ENCODE results near the gene SLC10A7.
A peak's percentile ranks its signal among the peaks of the same experiment; 100 is the strongest.

The SLC10A7 gene

DNA sequence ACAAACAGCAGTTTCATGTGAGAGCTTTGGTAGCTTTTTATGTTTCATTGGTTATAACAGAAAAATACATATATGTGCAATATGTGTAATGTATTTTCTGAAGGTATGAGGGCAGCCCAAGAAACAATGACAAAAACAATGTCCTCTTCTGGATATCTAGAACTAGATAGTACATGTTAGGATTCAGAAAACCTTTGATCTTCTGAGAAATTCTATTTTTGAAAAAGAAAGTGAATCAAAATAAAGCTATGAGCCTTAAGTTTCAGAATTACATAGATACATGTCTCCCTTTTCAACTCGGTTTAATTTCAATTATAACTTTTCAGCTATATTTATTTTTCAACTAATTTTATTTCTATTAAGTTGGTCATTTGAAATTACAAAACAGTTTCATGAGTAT is 175.5 kb downstream of the SLC10A7 start:
- DNase-seq, result no peak

DNA sequence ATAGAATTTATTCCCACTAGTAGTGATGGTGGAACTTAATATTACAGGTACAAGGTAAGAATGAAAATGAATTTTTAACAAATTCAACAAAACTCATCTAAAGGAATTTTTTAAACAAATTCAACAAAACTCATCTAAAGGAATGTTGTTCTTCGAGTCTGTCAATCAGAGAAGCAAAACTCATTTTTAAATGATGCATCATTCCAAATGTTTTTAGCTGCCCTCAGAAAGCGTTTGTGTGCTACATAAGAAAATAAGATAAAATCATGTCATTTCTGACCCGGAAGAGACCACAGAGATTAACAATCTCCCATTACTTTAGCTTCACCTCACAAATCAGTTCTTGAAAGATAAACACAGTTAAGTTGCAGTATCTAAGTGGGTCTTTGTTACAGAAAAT is 178.0 kb downstream of the SLC10A7 start:
- no peak for DNase-seq

DNA sequence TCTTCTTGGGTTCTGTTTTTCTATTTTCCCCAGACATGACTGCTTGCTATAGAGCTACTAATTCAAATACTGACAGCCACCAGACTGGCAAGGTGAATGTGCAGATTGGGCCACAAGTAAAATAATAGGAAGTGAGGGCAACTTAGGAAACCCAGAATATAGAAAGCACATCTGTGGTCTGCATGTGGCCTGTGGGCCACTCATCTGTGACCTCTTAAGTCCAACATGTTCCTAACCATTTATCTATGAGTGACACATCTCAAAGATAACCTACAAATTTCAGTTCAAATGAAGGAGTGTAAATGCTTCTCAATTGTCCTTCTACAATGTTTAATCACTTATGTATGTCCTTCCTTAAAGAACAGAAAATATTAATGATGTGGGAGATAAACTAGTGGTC is 178.5 kb downstream of the SLC10A7 start:
- DNase-seq, result no peak

DNA sequence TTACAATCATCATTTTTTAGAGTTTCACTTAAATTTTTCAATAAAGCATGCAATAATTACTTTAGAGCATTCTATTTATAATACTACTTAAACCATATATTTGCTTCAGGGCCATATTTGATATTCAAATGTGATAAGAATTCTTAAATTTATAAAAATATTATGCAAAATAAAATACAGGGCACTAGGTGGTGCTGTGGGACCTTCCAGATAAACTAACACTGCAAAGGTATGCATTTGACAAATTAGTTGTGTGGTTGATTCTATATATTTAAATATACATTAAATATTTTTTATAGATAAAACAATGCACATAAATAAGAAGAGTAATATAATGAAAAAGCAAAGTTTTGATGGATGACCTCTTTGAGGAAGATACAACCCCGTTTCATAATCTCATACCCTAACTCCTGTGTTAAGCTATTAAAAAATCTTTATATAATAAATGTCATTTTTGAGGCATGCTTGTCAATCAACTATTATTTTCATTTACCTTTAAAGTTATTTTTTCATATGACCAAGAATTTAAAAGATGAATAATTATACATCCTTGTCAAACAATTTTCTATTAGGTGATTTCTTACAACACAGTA is 179.0 kb downstream of the SLC10A7 start:
- peak; percentile 48 for DNase-seq

DNA sequence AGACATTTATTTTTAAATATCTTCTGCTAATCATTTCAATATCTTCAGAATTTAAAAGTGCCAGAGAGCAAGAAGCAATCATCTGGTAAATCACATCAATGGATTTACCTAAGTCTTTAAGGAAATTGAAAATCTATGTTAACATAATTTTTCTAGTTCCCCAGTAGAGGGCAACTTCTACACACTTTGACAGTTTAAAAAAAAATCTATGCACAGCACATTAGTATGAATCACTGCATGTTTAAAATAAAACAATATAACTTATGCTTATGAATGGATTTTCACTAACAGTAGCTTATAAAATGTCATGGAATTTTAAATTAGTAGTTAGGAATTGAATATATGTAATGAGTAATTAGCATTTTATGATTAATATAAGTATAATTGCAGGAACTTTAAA is 180.9 kb downstream of the SLC10A7 start:
- peak; percentile 43 for DNase-seq

DNA sequence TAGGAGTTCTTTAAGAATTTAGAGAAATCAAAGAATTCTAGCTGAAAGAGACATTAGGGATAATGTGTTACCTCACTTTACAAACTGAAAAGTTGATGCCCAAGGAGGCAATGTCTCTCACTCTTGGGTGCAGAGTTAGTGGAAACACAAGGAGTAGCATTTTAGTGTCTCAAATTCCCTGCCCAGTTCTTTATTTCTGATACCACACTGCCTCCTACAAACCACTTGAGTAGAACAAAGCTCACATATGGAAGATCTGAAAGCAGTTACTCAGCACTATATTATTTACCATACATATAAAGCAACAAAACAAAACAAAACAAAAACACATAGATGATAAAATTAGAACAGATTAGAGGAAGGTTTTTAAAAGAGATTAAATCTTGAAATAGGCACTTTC is 183.2 kb downstream of the SLC10A7 start:
- no peak for DNase-seq

DNA sequence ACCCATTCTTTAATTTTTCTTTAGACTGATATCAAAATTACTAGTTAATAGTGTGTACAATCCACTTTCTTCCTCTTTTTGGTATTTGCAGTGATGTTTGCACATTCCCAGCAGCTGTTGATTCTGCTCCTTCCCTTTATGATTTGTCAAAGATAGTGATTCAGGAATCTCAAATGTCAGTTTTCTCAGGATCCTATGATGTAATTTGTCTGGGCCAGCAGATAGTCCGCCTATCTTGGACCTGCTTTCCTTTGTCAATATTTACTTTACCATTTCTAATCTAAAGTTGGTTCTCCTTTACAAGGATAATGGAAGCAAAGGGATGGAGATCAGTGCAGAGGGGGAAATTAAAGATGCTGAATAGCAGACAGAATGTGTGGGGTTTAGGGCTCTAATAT is 185.3 kb downstream of the SLC10A7 start:
- no peak for DNase-seq

DNA sequence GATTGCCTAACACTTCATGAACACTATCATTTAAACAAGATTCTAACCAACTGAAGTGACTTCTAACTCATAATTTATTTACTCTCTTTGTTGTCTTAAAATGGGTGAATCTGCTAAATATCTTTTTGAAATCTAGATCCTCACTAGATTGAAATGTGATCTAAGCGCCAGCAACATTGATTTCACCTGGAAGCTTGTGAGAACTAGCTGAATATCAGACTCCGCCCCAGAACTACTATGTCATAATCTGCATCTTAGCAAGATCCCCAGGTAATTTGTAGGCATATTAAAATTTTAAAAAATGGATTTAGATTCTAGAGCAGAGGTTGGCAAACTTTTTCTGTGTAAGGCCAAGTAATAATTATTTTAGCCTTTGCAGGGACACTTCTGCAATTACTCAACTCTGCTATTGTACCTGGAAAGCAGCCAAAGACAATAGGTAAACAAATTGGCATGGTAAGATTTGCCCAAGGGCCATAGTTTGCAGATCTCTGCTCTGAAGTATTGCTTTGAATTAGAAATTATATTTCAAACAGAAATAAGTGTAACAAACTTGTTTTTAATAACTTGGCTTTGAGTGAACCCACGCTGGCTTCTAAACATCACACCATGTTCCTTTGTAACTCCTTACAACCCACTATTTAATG is 185.9 kb downstream of the SLC10A7 start:
- DNase-seq, result no peak

DNA sequence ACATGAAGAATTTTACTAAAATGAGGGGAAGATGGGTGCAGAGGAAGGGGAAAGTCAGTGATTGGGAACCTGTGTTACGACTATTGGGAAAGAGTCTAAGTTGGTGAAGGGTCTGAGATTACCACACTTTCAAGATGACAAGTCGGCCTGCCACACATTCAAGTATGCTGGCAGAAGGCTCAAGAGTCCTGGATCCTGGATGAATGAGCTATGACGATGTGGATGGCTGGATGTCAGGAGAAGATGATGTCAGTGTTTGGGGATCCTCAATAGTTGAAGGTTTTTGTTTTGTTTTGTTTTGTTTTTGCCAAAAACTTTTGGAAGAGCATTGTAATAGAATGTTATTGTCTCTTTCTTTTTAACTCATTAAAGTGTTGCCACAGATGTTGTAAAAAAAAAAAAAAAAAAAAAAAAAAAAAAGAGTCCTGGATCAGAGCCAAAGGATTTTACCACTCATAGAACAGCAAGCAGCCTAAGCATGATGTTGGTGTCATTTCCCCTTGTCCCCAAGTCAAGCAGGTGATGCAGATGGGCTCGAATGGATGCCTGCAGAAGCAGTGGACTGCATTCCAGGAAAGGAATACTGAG is 186.8 kb downstream of the SLC10A7 start:
- no peak for DNase-seq

DNA sequence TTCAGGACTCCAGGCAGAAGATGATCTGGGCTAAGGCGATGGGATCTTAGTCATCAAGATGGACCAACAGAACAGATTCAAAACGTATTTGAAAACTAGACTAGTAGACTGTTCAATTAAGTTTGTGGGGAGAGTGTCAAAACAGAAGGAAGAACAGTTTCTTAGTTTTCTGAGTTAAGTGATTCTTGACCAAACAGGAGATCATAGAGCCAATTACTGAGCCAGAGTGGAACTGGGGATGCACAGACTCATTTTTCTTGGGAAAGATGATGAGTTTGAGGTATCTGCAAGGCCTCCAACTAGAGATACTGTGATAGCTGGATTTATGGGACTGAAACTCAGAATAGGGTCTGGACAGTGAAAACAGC is 187.9 kb downstream of the SLC10A7 start:
- no peak for DNase-seq

DNA sequence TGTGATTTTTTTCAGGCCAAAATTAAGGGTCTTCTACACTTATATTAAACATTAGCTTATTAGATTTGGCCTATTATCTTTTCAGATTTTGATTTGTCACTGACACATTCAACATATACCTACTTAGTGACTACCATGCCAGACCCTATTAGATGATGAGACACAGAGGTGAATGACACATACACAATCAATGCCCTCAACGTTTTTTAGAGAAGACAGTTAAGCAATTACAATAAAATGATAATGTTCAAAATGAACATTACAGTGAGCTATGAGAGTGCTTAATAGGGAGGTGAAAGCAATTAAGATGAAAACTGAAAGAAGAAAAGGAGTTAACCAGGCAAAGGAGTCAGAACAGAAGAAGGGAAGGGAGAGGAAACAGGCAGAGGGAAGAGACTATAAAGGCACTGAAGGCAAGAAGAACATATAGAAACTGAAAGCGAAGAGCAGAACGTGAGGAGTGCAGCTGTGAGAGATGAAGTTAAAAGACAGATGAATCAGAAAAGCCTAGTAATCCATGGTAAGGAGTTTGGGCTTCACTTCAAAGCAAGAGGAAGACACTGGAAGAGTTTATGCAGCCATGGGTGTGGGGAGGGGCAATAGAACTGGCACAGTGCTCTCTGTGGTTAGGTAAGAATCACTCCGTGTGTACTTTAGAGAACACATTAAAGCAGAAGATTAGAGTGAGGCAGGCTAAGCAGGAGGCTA is 188.4 kb downstream of the SLC10A7 start:
- peak; percentile 57 for DNase-seq

DNA sequence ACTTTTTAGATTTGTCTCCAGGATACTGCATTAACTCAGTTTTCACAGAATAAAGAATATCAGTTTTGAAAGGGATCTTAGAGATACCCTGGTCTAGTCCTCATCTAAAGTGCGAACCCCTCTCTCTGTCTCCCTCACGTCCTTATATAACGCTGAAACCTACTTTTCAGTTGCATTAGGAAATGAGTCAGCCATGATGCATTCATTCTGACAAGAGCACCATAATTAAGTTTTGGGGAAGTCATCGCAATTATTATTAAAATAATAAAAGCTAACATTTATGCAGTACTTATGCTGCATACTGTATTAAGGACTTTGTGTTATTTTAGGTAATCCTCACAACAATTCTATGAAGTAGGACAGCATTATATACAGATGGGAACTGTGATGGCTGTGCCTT is 191.3 kb downstream of the SLC10A7 start:
- DNase-seq, result peak; percentile 14

DNA sequence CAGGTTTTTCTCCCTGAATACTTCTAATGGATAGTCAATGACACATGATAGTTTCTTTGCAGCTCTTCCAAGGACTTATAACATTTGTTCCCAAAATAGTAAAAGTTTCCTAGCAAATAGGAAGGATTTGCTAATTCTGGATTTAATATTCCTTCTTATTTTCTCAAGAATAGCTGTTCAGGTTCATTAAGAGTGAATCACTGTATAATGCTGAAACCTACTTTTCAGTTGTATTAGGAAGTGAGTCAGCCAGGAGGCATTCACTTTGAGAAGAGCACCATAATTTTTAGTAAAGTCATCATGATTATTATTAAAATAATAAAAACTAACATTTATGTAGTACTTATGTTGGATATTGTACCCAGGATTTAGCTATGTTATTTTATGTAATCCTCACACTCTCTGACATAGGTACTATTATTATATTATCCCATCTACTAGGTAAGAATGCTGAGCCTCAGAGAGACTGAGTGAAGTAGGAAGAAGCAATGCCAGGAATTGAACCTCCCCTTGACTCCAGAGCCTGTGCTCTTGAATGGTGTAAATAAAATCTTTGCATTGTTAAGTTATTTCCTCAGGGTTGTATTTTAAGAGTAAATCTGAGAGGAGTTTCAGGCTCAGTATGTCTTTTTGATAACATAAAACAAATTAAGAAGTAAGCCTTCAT is 192.6 kb downstream of the SLC10A7 start:
- DNase-seq, result no peak

DNA sequence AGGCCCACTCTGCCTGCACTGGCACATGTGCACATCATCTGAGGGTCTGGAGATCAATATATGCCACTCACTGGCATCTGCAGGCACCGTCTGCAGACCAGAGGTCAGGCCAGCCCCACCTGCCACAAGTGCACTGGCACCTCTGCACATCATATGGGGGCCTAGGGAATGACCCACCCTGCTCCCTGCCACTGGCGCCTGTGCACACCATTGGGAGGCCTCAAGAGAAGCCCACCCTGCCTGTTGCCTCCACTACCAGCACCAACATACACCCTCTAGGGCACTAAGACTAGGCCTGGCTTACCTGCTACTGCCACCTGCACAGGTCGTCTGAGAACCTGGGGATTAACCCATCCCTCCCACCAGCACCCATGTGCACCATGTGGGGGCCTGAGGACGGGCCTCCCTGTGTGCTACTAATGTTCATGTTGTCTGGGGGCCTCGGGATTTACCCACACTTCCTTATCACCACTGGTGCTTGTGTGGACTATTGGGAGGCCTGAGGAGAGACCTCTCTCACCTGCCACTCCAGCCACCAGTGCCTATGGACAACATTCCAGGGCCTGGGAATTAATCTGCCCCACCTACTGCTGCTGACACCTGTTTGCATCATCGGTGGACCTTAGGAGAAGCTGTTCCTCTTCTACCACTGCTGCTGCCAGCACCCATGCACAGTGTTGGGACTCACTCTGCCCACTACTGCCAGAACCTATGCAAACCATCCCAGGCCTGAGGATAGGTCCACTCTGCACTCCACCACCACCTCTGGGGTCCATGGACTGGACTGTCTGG is 193.7 kb downstream of the SLC10A7 start:
- no peak for DNase-seq

DNA sequence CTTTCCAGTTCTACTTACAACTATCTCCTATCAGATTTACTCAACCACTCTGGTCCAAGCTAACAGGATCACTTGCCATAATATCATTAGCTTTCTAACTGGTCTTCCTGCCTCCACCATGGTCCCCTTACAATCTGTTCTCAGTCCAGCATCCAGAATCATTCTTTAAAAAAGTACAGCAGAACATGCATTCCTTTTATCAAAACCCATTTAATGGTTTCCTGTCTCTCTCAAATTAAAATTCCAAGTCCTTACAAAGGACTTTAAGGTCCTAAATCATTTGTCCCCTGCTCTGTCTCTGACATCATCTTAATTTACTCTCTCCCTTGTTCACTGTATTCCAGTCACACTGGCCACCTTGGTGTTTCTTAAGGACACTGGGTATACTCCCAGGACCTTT is 202.8 kb downstream of the SLC10A7 start:
- DNase-seq, result no peak

DNA sequence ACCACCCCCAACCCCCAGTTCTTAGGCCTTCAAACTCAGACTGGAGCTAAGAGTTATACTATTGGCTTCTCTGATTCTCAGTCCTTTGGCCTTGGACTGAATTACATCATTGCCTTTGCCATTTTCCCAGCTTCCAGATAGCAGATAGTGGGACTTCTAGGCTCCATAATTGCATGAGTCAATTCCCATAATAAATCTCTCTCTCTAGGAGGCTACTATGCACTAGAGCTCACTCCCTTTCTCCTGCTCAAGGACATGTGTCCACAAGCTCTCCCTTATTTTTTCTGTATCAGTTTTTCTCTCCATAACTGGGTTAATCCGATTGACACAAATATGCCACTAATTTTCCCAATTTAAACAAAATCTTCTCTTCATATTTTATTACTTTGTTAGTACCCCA is 204.0 kb downstream of the SLC10A7 start:
- DNase-seq, result no peak

DNA sequence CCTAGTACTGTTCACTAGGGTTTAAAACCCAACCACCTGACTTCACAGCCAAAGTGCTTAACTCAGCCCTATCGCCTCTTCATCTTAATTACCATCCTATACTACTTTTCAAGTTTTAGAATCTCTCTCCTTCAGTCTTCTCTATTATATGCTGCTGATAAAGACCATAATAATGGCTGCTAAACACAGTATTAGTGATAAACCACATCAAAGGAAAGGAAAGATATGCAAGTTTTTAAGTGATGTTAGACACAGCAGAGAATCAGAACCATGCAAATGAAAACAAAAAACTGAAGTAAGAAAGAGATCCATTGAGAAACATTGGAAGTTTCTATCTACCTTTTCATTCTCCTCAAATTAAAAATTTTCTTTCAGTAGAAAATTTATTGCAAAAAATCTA is 206.6 kb downstream of the SLC10A7 start:
- DNase-seq, result no peak

DNA sequence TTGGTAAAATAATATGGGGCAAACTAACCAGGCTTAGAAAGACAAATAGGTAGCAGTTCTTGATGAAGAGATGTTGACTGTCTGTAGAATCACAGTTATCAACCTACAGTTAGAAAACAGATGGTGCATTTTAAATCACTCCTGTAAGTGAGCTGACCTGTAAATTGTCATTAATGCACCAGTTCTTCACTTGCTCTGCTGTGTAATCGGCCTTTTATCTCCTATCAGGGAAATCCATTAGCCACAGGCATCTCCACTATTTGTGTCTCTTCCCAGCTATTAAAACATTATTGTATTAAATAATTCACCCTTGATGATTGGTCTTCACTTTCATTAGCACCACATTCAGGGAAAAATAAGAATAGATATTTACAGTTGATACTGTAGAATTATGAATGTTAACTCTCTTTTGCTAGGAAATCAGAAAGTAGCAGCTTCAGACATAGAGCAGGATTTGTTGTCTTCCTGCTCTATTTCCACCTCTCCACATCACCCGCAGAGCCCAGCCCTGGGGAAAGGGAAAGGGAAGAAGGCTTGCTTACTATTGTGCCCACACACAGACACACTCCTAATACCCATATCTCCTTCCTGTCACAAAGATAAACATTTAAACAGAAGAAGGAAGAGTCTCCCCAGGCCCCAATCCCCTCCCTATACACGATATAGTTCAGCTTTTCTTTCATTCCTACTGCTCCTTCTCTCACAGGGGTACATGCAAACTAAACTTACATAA is 210.3 kb downstream of the SLC10A7 start:
- no peak for DNase-seq

DNA sequence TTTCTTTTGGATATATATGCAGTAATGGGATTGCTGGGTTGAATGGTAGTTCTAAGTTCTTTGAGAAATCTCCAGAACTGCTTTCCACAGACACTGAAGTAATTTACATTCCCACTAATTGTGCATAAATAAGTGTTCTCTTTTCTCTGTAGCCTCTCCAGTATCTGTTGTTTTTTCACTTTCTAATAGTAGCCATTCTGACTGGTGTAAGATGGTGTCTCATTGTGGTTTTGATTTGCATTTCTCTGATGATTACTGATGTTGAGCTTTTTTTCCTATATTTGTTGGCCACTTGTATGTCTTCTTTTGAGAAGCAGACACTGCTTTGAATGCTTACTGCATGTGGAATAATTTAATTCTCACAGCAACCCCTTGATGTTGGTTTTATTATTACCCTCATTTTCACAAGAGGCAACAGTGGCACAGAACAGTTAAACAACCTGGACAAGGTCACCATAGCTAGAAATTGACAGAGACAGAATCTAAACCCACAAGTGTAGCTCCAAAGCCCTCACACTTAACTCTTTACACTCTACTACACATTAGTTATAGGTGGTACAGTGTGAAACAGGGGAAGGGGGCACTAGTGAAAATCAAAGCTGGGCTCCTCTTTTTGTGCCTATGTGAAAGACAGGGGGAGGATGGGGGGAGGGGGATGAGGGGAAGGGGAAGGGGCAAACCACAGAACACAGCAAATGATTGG is 211.3 kb downstream of the SLC10A7 start:
- DNase-seq, result no peak

DNA sequence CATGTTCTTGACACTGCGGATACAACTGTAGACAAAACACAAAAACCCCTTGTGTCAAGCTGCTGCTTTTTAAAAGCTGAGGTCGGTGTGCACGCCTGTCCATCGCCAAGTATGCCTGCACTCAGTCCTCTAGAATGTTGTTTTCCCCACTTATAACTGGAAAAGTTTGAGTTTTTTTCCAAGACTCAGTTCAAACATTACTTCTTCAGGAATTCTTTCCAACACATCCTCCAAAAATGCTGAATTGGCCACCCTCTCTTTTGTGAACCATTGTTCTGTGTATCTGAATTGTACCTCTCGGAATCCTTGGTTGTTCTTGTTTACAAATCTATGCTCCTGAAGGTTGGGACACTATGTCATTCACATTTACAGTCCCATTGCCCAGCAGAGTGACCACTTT is 212.8 kb downstream of the SLC10A7 start:
- DNase-seq, result no peak

DNA sequence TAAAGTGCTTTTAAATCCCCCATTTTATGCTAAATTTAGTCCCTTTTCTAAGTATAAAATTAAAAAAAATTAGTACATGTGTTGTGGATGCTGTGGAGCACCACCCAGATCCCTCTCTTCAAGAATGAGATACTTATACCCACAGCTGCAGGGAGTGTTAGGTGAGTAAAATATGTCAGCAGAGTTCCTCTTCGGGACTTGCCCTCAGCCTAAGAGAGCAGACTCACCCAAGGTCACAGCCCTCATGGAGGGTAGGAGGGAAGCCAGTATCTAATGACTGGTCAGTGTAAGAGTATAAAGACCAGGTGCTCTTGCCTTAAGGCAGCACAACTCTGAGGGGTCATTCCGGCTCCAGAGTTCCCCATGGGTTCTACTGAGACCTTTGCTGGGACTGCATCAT is 218.9 kb downstream of the SLC10A7 start:
- DNase-seq, result no peak
